ENCODE measurements around the gene CBY1. TPM values are rescaled to one million over a fixed set of nuclear protein-coding genes. Genes with fewer than 3 reads are reported as not detected.
A peak's percentile ranks its signal among the peaks of the same experiment; 100 is the strongest.

The CBY1 gene
- total and polyA plus RNA-seq, 9 of the 15 experiments (the other 6 are each of a cell fraction or from before 2014, with no cell fraction given): 5.7 to 19.7 (median 10.8) TPM

DNA sequence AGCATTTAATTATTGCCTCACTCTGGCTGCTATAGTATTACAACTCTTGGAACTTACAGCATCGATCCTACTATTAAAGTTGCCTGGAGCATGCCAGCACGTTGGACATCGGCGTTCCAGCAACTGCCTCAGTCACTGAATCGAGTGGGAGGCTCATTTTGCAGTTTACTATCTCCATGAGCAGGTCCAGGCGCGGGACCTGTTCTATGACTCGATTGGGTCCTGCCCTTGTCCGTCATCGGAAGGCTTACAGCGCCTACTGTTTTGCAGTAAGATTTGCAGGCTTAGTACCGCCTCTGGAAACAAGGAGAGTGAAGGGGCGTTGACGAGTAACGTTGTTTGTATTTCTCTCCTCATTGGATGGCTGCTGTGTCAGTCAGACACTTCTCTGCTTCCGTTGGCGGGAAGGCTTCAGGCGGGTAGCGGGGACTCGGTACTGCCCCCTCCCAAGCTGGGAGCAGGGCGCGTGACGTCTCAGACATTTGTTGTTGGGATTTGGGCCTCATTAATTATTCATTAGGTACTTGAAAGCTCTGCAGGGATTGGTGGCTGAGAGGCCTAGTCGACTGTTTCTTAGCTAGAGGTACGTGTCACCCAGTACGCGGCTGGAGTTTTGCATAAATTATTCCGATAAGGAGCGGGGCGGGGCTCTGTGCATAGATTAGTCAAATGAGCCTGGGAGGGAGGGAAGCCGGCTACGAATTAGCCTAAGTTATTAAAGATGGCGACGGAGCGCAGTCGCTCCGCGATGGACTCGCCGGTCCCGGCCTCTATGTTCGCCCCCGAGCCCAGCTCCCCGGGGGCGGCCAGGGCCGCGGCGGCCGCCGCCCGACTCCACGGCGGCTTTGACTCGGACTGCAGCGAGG is 49.0 kb downstream of the CBY1 start, which contains the start of gene GTPBP1 (continued):
- TF ChIP-seq SMARCB1 (IDR thresholded peaks at IDR 0.05; ENCODE audit: insufficient read length, low read depth): no peak
- TF ChIP-seq, protein P1, sequence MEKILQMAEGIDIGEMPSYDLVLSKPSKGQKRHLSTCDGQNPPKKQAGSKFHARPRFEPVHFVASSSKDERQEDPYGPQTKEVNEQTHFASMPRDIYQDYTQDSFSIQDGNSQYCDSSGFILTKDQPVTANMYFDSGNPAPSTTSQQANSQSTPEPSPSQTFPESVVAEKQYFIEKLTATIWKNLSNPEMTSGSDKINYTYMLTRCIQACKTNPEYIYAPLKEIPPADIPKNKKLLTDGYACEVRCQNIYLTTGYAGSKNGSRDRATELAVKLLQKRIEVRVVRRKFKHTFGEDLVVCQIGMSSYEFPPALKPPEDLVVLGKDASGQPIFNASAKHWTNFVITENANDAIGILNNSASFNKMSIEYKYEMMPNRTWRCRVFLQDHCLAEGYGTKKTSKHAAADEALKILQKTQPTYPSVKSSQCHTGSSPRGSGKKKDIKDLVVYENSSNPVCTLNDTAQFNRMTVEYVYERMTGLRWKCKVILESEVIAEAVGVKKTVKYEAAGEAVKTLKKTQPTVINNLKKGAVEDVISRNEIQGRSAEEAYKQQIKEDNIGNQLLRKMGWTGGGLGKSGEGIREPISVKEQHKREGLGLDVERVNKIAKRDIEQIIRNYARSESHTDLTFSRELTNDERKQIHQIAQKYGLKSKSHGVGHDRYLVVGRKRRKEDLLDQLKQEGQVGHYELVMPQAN (IDR thresholded peaks at IDR 0.05; ENCODE audit: borderline replicate concordance): no peak
- TF ChIP-seq RBM39 (optimal IDR thresholded peaks at IDR 0.05; ENCODE audit: low read depth, low read length): no peak
- no peak for TF ChIP-seq ARID3B (CRISPR knock-in tag; IDR thresholded peaks at IDR 0.05; ENCODE audit: borderline replicate concordance)
- TF ChIP-seq ZNF518B (CRISPR knock-in tag; IDR thresholded peaks at IDR 0.05): no peak
- no peak for TF ChIP-seq ILK (tag; IDR thresholded peaks at IDR 0.05; ENCODE audit: borderline replicate concordance, low read depth)
- no peak for TF ChIP-seq ZFP91 (CRISPR knock-in tag; IDR thresholded peaks at IDR 0.05)
- TF ChIP-seq ETV5 (CRISPR knock-in tag; IDR thresholded peaks at IDR 0.05; ENCODE audit: low read depth): no peak
- TF ChIP-seq GTF2E2 (tag; IDR thresholded peaks at IDR 0.05): 0 out of 2 replicates have a peak, but pooled peaks have one; percentile 31
